Fibroblast of skin of right quadriceps (primary cell): ENCODE results near the gene PI4KA.
"Not testable (repeated sequence)": the region's sequence is repeated elsewhere in the genome, so short reads cannot be mapped to it uniquely, and the experiment has no call there.

Source experiments
- DNase-seq: peaks from one replicate; pipeline ENCODE4 v3.0.0-alpha.2; 2013

PI4KA gene

DNA sequence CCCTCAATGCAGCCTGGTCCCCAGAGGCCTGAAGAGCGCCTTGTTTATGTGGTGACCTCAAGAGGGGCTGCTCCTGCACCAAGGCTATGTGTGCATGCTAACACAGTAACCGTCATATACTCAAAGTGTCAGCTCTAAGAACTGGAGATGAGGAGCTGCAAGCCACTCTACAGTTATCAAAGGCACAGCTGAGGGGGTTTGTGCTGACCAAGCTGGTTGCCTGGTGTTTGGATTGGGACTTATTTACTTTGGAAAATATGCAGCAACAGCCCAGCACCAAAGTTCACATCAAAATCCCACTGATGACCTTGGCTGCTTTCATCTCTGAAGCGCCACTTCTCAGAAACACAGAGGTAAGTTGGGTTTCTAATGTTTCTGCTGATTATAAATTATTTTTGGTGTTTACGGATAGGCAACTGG, 84.8 kb downstream of the PI4KA start, which contains the start of gene SERPIND1:
Gene SERPIND1, plus strand, starts transcription at position 321 of the 420 bp plus-strand sequence. CDS start 5,200 bp downstream, outside the sequence.
- no peak for DNase-seq

DNA sequence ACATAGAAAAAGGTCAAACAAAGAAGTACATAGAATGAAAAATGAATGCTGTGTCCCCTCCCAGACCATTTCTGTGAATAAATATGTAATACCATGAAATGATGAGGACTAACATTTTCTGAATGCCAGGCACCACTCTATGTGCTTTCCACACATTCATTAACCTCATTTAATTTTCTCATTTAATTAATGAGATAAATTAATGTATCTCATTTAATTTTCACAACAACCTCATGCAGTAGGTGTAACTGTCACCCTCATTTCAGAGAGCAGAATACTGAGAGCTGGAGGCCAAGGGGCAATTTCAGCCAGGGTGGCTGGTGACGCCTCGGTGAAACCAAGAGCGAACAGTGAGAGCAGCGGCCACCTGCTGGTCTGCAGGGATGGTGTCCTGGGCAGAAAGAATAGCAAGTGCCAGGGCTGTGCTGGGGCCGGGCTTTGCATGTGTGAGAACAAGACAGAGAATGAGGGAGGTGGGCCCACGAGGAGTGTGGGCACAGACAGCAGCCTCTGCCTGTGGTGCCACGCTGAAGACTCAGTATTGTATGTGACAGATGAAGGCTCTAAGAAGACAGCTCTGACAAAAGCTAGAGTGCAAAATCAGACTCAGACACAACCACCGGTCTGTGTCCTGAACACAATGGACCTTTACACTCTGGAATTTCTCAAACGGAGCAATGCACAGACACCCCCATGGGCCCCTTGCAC, 86.5 kb downstream of the PI4KA start:
- DNase-seq, result no peak

DNA sequence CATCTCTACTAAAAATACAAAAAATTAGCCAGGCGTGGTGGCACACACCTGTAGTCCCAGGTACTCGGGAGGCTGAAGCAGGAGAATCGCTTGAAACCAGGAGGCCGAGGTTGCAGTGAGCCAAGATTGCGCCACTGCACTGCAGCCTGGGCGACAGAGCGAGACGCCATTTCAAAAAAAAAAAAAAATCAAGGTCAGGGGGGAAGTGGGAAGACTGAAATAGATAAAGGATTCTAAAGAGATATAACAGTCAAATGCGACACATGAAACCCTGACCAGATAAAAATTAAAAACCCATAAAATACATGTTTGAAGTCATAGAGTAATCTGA, 89.2 kb downstream of the PI4KA start:
- not testable (repeated sequence) for DNase-seq

DNA sequence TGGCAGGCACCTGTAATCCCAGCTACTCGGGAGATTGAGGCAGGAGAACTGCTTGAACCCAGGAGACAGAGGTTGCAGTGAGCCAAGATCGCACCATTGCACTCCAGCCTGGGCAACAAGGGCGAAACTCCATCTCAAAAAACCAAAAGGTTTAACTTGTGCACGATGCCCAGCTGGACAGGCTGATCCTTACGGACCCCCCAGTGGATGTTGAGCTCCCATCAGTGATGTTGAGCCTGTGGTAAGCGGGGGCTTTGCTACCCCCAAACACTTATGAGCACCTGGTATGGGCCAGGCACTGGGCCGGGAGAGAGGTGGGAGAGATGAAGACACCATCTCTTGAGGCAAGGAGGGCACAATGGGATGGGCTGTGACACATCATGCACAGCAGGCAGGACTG, 92.1 kb downstream of the PI4KA start:
- no peak for DNase-seq

DNA sequence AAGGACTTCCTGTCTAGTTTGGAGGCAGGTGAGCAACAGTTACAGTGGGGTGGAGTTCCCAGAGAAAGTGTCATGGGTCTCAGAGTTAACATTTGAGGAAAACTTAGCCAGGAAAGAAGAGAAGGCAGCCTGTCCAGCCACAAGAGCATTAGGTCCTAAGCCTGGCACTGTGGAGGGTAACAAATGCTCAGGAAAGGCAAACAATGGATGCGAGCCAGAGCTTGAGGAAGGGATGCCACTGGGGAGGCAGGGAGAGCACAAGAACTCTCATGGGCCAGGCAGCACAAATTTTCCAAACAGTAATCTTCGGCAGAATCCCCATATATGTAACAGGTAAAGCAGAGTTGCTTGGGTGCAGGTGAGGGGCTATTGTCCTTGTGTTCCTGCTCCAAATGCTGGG, 92.7 kb downstream of the PI4KA start:
- no peak for DNase-seq

DNA sequence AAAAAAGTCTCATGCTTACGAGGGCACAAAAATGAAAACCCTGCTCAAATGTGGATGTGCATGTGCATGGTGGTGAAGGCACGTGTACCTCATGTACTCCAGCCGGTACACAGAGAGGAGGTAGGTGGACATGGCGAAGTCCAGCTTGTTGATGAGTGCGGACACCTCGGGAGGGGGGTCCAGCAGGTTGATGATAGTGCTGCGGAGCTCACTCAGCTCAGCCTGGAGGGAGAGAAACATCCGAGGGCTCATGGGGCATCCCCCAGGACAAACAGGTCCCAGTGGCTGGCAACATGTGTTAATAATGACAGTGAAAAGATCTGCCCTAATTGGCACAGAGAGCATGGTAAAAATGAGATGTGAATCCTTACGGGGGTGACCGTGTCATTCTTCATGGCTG, 93.9 kb downstream of the PI4KA start:
- no peak for DNase-seq

DNA sequence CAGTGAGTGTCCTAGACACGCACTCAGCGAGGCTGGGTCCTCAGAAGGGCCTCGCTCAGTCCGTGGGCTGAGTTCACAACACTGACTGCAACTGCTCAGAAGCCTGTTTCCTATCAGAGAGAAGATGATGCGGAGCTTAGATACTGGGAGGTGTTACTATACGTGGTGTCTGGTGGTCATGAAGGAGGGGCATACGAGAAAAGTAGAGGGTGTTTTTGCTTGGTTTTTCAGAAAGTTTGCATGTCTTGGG, 94.2 kb downstream of the PI4KA start:
- DNase-seq, result no peak

DNA sequence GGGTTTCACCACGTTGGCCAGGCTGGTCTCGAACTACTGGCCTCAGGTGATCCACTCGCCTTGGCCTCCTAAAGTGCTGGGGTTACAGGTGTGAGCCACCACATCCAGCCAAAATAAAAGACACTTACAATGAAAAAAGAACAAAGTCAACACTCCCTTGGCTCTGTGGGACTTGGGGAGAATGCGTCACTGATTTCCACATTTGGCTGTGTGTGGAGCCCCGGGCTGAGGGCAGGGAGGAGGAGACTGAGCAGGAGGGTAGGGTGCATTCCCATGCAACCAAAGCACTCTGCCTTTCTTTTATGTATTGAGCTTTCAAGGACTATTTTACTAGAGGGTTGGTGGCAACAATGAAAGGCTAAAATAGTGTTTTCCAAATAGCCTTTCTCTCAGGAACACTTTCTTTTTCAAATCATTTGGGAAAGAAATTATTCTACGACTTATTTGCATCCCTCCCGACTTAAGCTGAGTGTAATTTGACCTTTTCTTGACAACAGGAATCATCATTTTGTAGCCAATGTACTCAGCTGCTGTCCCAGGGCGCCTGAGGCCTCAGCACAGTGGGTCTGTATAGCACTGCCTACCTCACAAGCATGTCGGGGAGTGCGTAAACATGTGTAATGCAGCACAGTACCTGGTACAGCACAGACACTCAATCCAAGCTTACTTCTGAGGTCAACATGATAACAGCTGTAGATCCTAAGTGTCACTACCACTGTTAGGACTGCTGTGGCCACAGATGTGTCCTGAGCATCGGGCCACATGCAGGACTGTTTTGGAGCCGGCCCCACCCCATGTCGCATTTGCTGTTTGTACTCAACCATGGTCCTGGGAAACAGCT, 94.8 kb downstream of the PI4KA start:
- no peak for DNase-seq

DNA sequence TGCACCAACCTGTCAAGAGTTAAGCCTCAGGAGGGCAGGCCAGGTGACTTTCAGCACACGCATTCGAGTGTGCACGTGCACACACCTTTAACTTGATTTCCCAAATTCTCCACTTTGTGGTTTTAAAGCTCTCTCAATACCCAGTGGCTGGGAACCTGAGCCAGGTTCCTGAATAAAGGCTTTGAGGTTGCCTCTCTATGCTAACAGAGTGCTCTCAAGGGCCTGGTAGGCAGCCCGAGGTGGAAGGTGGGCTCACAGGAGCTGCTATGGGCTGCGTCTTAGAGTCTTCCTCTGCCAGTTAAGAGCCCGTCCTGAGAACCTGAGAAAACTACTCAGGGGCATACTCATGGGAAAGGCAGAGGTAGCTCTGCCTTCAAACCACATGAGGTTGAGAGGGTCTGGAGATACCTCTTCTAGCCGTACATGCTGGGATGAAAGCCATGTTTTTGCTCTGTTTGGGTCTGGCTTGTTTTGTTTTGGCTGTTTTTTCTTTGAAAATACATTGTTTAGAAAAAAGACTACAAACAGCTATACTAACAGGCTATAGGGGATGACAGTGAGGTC, 96.3 kb downstream of the PI4KA start:
- no peak for DNase-seq

DNA sequence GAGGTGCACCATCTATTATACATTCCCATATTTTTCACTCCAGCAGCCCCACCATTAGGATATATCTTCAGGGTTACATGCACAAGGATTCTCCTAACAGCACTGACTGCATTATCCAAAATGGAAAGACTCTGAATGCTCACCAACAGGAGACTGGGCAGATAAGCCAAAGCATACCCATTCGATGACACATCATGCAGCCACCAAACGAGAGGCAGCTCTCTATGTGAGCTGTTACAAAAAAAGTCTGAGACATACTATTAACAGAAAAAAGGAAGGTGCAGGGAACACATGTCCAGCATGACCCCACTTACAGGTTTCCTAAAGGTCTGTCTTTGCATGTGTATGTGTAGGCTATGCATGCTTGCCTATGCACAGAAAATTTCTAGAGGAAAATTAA, 97.1 kb downstream of the PI4KA start:
- no peak for DNase-seq

DNA sequence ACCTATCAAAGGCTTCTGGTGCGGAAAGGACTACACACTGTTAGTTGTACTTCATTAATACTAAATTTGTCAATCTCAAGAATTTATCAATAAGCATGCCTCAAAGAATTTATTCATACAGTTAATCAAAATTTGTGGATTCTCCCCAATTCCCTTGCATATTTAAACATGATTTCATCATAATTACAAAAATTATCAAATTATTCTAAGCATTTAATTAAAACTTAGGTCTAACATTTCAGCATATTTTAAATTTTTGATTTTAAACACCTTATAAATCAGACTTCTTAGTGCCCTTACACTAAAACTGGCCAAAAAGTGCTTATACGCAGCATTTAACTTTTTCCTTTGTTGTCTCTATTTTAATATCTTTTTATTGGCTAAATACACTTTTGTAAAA, 98.5 kb downstream of the PI4KA start:
- no peak for DNase-seq

DNA sequence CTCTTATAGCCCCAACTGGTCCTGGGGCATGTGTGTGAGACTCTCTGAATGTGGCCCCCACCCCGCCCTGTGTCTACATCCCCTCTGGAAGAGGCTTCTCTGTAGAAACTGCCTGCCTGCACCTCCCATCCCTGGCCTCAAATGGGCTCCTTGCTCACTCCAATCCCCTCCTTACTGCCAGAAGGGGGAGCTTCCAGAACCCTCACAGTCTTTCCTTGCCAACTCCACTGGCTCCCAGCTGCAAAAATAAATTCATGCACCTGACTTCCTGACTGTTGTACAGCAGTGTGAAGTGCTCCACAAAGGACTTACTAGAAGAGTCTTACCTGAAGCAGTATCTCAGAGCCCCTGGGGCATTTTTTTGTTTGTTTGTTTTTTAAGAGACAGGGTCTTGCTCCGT, 99.9 kb downstream of the PI4KA start:
- DNase-seq, result no peak

DNA sequence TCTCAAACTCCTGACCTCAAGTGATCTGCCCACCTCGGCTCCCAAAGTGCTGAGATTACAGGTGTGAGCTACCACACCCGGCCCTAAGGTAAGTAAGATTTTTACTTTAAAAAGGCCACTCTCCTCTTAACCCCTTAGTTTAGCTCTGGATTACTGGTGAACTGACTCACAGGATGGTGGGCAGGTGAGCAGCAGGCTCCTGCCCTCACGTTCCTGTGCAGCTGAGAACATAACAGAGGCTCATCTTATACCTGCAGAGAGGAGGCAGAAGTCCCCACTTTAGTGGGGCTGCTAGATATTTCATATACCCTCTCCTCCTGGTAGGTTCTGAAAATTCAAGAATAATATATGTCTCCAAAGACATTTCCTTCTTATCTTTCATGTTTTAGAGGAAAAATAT, 101.8 kb downstream of the PI4KA start:
- no peak for DNase-seq

DNA sequence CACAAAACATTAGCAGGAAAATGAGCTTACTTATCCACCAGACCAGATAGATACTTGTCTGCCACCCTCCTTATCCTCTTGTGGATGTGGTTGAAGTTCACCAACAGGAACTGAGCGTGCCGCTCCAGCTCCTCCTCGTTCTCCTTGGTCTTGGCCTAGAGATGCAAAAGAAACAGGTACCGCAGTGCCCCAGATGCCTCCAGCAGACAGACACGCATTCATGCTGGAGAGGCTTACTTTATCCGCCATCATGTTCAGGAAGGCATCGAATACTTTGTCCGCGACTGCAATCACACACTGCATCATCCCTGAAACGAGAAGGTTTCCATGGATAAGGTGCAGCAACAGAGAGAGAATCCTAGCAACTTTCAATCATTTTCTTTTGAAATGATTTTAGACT, 105.7 kb downstream of the PI4KA start:
- DNase-seq, result no peak

DNA sequence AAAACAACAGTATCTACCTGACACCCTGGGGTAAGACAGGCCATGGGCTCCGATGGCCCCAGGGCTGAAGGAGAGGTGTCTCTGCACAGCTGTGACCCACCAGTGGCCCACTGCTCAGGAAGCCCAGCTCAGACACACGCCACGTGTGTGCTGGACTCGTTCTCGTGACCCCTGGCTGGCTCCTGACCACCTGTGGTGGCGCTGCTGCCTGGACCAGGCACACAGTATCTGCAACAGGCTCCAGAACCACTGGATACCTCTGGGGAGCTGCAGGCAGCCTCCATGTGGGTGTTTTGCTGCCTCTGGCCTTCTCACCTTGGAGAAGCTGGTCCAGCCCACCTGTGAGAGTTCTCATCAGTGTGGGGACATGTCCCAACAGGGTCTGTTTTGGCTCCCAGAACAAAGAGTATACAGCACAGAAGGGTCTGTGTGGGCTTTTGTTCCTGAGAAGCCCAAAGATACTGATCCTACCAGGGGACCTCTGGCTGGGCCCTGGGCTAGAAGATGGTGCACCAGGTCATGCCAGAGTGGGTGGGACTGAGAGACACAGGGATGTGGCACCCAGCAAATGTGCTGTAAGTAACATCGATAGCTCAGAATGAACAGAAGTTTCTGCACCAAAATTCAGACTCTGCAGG, 106.4 kb downstream of the PI4KA start:
- no peak for DNase-seq

DNA sequence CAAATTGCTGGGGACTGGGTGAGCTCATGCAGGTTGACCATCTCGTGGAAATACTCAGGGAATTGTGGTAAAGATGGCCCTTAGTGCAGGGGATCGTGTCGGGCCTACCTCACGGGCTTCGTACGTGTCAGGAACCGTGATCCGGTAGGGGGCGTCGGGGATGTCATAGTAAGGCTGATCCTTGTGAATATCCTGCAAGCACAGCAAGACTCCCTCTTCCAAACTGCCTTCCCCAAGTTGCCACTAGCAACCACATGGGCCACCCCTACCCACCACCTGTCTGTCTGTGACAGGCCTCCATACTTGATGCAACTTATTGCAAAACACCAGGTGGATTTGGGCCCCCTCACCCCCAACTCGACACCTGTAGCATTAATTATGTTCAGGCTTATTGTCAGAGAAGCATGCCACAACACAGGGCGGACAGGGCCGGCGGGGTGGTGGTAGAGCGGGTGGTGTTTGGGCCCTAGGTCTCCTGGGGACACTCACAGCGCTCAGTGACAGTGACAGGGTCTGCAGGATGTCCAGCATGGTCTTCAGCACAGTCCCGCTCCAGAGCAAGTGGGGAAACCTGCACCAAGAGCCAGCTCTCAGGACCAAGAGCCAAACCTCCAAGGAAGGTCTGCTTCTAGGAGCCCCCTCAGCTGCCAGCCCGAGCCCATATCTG, 107.3 kb downstream of the PI4KA start:
- DNase-seq, result no peak

DNA sequence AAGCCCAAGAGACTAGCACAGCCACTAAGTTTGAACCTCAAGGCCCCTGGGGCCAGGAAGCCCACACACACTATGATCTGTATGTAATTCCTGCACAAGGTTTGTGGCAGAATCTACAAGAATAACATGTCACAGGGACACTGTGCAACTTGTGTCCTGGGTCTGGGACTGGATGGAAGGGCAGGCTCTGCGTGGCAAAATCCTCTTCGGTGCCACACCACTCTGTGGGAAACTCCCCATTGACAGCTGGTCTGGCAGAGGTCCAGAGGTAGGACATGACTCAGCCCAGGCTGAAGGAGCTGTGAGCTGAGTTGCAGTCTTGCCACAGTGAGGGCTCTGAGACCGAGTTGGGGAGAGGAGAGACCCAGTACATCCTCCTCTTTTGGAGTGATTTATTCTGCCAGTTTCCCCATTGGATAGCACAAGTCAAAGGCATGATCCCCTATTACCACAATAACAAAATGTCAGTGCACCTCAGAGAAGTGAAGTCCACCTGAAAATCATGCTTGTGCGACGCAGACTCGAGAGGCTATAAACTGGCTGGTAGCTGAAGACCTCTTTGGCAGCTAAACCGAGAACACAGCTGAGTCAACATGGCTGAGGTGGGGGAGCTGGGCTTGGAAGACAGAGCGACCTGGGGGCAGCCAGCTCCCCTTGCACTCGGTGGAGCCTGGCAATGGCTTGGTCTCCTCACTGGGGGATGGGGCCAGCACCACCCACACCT, 108.0 kb downstream of the PI4KA start:
- peak; percentile 65 for DNase-seq

DNA sequence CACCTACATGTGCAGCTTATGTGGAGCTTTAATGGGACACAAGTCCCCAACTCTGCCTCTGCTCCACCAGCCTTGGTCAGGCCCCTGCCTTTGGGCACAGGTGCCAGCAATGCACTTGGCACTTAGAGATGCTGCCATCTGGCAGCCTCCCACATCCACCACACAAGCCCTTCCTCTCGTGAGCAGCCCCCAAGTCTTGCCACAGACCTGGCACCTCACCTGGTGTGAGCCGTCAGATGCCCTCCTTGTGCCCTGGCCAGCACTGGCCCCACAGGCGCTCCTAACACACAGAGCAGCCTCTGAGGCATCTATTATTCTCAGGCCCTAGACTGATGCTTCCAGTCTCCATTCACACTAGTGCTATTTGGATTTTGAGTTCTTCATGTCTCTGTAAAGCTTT, 109.2 kb downstream of the PI4KA start:
- no peak for DNase-seq

DNA sequence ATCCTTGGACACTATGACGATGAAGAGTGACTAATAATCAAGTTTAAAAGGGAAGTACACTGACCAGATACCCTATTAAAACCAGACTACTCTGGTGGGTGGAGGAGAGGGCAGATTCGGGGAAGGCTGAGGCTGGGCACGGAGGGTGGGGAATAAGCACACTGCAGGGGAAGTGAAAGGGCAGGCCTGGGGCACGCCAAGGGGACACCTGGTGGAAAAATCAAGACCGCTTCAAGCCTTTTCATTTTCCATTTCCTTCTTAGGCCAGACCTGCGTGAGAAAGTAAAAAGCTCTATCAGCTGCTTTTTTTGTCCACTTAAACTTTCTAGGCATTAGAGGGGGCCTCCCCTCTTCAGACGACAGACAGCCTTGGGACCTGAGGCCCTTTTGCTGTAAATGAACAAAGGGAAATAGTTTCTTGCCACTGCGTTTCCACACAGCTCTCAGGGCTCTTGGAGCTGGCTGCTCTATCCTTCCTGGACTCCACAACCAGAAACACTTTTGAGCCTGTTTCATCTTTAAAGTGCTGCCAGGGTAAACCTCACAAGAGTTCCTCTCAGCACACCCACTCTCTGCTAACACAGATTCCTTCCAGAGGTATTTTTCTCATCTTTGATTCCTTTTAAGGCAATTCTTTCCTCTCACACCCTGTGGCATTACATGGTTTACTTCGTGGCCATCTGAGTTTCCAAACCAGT, 109.7 kb downstream of the PI4KA start:
- DNase-seq, result no peak

DNA sequence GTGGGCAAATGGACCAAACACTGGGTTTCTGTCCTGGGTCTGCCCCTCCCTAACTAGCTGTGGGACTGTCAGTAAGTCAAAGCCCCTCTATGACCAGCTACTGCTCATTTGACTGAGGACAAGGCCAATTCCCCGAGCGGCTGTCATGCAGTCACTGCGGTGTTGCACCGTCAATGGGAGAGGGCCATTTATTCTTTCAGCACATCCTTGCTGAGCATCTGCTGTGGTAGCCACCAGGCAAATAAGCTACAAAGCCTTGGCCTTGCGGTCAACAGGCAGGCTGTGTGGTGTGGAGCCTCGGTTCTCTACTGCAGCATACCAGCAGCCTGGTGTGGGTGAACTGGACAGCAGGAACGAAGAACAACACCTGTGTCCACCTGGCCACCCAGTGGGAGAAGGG, 110.5 kb downstream of the PI4KA start:
- no peak for DNase-seq

DNA sequence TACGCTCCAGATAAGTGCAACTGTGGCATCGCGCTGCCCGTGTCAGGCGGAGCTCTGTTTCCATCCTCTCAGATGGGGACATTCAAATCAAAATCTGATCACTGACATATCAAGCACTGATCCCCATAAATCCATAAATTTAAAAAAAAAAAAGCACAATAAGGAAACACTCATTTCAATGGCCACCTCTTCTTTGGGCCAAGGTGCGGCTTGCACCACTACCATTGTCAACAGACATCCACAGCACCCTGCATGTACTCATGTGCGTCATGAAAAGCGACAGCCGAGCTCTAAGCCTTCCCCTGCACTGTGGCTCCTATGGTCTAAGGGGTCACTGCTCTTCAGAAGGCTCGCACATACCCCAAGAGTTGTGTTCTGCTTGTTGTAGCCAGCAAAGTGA, 111.4 kb downstream of the PI4KA start:
- DNase-seq, result no peak
